D721Med (cell line): Measurements from ENCODE around the gene SHC1.
A peak's percentile ranks its signal among the peaks of the same experiment; 100 is the strongest.
"Not testable (repeated sequence)": the region's sequence is repeated elsewhere in the genome, so short reads cannot be mapped to it uniquely, and the experiment has no call there.

ENCODE experiments used
- DNase-seq: peaks from one replicate; pipeline ENCODE4 v3.0.0; 2011; ENCODE audit warnings: low spot score; ENCODE audit not compliant: insufficient read length
- FAIRE-seq: peaks from 2 replicates; lab custom pipeline; 2011; peaks lifted over from hg19 to GRCh38; lab: Jason Lieb, UNC
- CTCF ChIP-seq: IDR thresholded peaks from 2 replicates; pipeline ENCODE4 v1.5.1; 2012; ENCODE audit warnings: mild to moderate bottlenecking, control low read depth; ENCODE audit not compliant: insufficient read depth; ENCODE audit errors: missing control alignments

Gene SHC1

GRCh38 chr1:154982897-154983648 lies 12.5 kb upstream of the SHC1 start, which contains the start of gene FLAD1:
Gene FLAD1 (plus strand): TSS chr1:154983344. CDS start chr1:154983695, 351 bp downstream.
- FAIRE-seq (peak; percentile 11), DNase-seq (peak; percentile 99)
- no peak for TF ChIP-seq CTCF

- DNase-seq (no peak), FAIRE-seq (no peak)
These were observed 11.8 kb upstream of the SHC1 start for GRCh38 chr1:154982341-154982740.

GRCh38 chr1:154978360-154978759 lies 7.8 kb upstream of the SHC1 start:
- no peak for DNase-seq
- TF ChIP-seq CTCF, result no peak
- no peak for FAIRE-seq

More at GRCh38 chr1:154982341-154982740, 11.8 kb upstream of the SHC1 start:
- no peak for TF ChIP-seq CTCF

GRCh38 chr1:154977762-154978161 lies 7.2 kb upstream of the SHC1 start:
- FAIRE-seq, DNase-seq: not testable (repeated sequence)

GRCh38 chr1:154975409-154976059 lies 5.0 kb upstream of the SHC1 start:
- FAIRE-seq (no peak), DNase-seq (no peak)
- no peak for TF ChIP-seq CTCF

- no peak for TF ChIP-seq CTCF
- FAIRE-seq (peak; percentile 74), DNase-seq (peak; percentile 77)
These were observed 4.4 kb upstream of the SHC1 start for GRCh38 chr1:154974808-154975408.

- FAIRE-seq, result peak; percentile 96
- peak; percentile 96 for DNase-seq
- TF ChIP-seq CTCF, result no peak
These were observed 3.7 kb upstream of the SHC1 start, which contains the start of gene CKS1B for GRCh38 chr1:154974102-154974807. Gene CKS1B (plus strand): TSS chr1:154974681. CDS start chr1:154974746, 65 bp downstream.
